GM23338 (cell line): Measurements from ENCODE around the gene CELA1. TPM values are rescaled to one million over a fixed set of nuclear protein-coding genes. Genes with fewer than 3 reads are reported as not detected.

ENCODE experiments used
- ATAC-seq: fragments of 200-7000 bp; cut with Tn5 transposase; 3 replicates; pipeline ENCODE4 v1.9.1; 2020
- DNase-seq: peaks from one replicate; pipeline ENCODE4 v3.0.0-alpha.2; 2015; ENCODE audit warnings: low spot score
- H2AFZ ChIP-seq: fragments of 200-600 bp; sonication (generic); 2 replicates; pipeline ENCODE4 v1.8.0; 2016; ENCODE audit warnings: antibody characterized with exemption, mild to moderate bottlenecking, moderate library complexity
- H3F3A ChIP-seq: fragments of 200-600 bp; sonication (generic); replicated peaks from 2 replicates; pipeline ENCODE4 v1.8.0; 2017; ENCODE audit warnings: antibody characterized with exemption, mixed run types, low read depth
- H3K27ac ChIP-seq: fragments of 200-600 bp; sonication (generic); 2 replicates; pipeline ENCODE4 v1.6.1; 2016; ENCODE audit warnings: low read depth
- H3K27me3 ChIP-seq: fragments of 200-600 bp; sonication (generic); 2 replicates; pipeline ENCODE4 v1.8.0; 2016; ENCODE audit warnings: mild to moderate bottlenecking, mixed run types, moderate library complexity; ENCODE audit not compliant: insufficient read depth
- H3K36me3 ChIP-seq: fragments of 200-600 bp; sonication (generic); 2 replicates; pipeline ENCODE4 v1.8.0; 2016; ENCODE audit warnings: mild to moderate bottlenecking; ENCODE audit not compliant: insufficient read depth
- H3K4me1 ChIP-seq: fragments of 200-600 bp; sonication (generic); 2 replicates; pipeline ENCODE4 v1.8.0; 2016; ENCODE audit warnings: mild to moderate bottlenecking, moderate library complexity; ENCODE audit not compliant: insufficient read depth
- H3K4me2 ChIP-seq: fragments of 200-600 bp; sonication (generic); 2 replicates; pipeline ENCODE4 v1.7.1; 2017; ENCODE audit warnings: mixed run types
- H3K4me3 ChIP-seq: fragments of 200-600 bp; sonication (generic); 2 replicates; pipeline ENCODE4 v1.6.1; 2016; ENCODE audit warnings: mixed run types
- H3K79me2 ChIP-seq: fragments of 200-600 bp; sonication (generic); replicated peaks from 2 replicates; pipeline ENCODE4 v1.8.0; 2017; ENCODE audit warnings: mild to moderate bottlenecking; ENCODE audit not compliant: insufficient read depth
- H3K9me2 ChIP-seq: fragments of 200-600 bp; sonication (generic); 2 replicates; pipeline ENCODE4 v1.8.0; 2017; ENCODE audit not compliant: insufficient read depth
- H4K20me1 ChIP-seq: fragments of 200-600 bp; sonication (generic); replicated peaks from 2 replicates; pipeline ENCODE4 v1.8.0; 2017; ENCODE audit warnings: mild to moderate bottlenecking; ENCODE audit not compliant: insufficient read depth
- H3K27ac Mint-ChIP-seq: 2 replicates; pipeline ENCODE4 v1.8.0; 2020; ENCODE audit warnings: inconsistent platforms, mild to moderate bottlenecking, moderate library complexity, mixed read lengths
- H3K27me3 Mint-ChIP-seq: 3 replicates; pipeline ENCODE4 v1.8.0; 2022; ENCODE audit warnings: low read depth, mild to moderate bottlenecking, moderate library complexity, mixed read lengths, inconsistent platforms; ENCODE audit not compliant: insufficient read depth, poor library complexity
- H3K36me3 Mint-ChIP-seq: 3 replicates; pipeline ENCODE4 v1.8.0; 2021; ENCODE audit warnings: low read depth, mild to moderate bottlenecking, inconsistent platforms, moderate library complexity, mixed read lengths
- H3K4me1 Mint-ChIP-seq: 3 replicates; pipeline ENCODE4 v1.8.0; 2020; ENCODE audit warnings: mild to moderate bottlenecking, inconsistent platforms, mixed read lengths
- H3K4me3 Mint-ChIP-seq: 3 replicates; pipeline ENCODE4 v1.8.0; 2021; ENCODE audit warnings: moderate library complexity, mild to moderate bottlenecking, inconsistent platforms, mixed read lengths
- H3K9me3 Mint-ChIP-seq: 3 replicates; pipeline ENCODE4 v1.8.0; 2020; ENCODE audit warnings: moderate library complexity, mild to moderate bottlenecking, inconsistent platforms, mixed read lengths
- ETS1 ChIP-seq: IDR thresholded peaks from 2 replicates; pipeline ENCODE4 v1.6.1; 2016; ENCODE audit warnings: antibody characterized with exemption
- ZNF114 ChIP-seq: fragments of 250-450 bp; sonication (Bioruptor Pico); IDR thresholded peaks from 2 replicates; pipeline ENCODE4 v1.5.0; 2020; ENCODE audit warnings: mild to moderate bottlenecking, moderate library complexity
- ZNF331 ChIP-seq: fragments of 250-450 bp; sonication (Bioruptor Pico); IDR thresholded peaks from 2 replicates; pipeline ENCODE4 v1.5.0; 2020; ENCODE audit warnings: low read depth, mild to moderate bottlenecking, moderate library complexity
- polyA plus RNA-seq: library from polyadenylated mRNA; unstranded; fragments of >200 nt; fragmentation: Nextera tagmentation; extraction: Ambion mirVana; gene quantifications from 2 replicates; pipeline ENCODE4 v1.2.1, GENCODE V29; 2016
- total RNA-seq: library from RNA; depleted of rRNA; stranded (reverse); fragments of >200 nt; shearing (Covaris generic); gene quantifications from 2 replicates; pipeline ENCODE4 v1.2.3, GENCODE V29; 2014
- TF ChIP-seq, protein P1 (sequence below): fragments of 250-450 bp; sonication (Bioruptor Pico); IDR thresholded peaks from 2 replicates; pipeline ENCODE4 v1.5.0; 2020; ENCODE audit warnings: mild to moderate bottlenecking, moderate library complexity
- TF ChIP-seq, protein P2 (sequence below), 2 experiments: fragments of 200-600 bp in 1 of 2; sonication (generic) in 1 of 2; conservative IDR thresholded peaks; 2 replicates each; pipeline versions ENCODE4 v1.5.1 to v1.6.1; 2016 to 2017; ENCODE audit warnings: antibody characterized with exemption in 2 of 2, low read depth in 2 of 2, mild to moderate bottlenecking in 2 of 2, moderate library complexity in 1 of 2

CELA1 gene
- total and polyA plus RNA-seq, 2 experiments from 2014 or later = not detected

DNA sequence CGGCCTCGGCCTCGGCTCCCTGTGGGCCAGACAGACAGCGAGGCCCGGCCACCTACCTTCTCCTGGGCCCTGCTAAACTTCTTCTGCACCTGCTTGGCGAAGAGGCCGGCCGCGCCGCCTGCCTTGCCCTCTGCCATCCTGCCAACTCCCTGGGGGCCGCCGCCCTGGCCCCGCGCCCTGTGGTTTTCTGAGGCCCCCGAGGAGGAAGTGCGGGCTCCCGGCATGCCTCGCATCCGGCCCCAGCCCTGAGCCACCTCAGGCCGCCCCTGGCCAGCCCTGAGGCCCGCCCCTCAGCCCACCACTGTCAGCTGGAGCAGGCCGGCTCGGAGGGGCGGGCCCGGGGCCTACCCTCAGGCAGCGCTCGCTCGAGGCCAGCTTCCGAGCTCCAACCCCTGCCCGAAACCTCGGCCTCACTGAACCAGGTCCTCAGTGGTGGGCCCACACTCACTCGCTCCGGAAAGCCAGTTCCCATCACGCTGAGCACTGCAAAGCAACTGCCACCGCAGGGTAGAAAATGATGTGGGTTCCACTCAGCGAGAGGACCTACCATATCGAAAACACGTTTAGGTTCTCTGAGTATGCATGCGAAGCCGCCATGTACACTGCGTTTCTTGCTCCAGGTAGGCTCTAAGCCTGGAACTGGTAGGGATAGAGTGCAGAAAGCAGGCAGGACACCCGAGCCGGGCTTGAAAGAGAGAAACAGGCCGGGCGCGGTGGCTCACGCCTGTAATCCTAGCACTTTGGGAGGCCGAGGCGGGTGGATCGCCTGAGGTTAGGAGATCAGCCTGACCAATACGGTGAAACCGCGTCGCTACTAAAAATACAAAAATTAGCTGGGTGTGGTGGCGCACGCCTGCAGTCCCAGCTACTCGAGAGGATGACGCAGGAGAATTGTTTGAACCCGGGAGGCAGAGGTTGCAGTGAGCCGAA is 22.2 kb downstream of the CELA1 start, which contains the start of gene BIN2 (continued):
- TF ChIP-seq, protein P1, sequence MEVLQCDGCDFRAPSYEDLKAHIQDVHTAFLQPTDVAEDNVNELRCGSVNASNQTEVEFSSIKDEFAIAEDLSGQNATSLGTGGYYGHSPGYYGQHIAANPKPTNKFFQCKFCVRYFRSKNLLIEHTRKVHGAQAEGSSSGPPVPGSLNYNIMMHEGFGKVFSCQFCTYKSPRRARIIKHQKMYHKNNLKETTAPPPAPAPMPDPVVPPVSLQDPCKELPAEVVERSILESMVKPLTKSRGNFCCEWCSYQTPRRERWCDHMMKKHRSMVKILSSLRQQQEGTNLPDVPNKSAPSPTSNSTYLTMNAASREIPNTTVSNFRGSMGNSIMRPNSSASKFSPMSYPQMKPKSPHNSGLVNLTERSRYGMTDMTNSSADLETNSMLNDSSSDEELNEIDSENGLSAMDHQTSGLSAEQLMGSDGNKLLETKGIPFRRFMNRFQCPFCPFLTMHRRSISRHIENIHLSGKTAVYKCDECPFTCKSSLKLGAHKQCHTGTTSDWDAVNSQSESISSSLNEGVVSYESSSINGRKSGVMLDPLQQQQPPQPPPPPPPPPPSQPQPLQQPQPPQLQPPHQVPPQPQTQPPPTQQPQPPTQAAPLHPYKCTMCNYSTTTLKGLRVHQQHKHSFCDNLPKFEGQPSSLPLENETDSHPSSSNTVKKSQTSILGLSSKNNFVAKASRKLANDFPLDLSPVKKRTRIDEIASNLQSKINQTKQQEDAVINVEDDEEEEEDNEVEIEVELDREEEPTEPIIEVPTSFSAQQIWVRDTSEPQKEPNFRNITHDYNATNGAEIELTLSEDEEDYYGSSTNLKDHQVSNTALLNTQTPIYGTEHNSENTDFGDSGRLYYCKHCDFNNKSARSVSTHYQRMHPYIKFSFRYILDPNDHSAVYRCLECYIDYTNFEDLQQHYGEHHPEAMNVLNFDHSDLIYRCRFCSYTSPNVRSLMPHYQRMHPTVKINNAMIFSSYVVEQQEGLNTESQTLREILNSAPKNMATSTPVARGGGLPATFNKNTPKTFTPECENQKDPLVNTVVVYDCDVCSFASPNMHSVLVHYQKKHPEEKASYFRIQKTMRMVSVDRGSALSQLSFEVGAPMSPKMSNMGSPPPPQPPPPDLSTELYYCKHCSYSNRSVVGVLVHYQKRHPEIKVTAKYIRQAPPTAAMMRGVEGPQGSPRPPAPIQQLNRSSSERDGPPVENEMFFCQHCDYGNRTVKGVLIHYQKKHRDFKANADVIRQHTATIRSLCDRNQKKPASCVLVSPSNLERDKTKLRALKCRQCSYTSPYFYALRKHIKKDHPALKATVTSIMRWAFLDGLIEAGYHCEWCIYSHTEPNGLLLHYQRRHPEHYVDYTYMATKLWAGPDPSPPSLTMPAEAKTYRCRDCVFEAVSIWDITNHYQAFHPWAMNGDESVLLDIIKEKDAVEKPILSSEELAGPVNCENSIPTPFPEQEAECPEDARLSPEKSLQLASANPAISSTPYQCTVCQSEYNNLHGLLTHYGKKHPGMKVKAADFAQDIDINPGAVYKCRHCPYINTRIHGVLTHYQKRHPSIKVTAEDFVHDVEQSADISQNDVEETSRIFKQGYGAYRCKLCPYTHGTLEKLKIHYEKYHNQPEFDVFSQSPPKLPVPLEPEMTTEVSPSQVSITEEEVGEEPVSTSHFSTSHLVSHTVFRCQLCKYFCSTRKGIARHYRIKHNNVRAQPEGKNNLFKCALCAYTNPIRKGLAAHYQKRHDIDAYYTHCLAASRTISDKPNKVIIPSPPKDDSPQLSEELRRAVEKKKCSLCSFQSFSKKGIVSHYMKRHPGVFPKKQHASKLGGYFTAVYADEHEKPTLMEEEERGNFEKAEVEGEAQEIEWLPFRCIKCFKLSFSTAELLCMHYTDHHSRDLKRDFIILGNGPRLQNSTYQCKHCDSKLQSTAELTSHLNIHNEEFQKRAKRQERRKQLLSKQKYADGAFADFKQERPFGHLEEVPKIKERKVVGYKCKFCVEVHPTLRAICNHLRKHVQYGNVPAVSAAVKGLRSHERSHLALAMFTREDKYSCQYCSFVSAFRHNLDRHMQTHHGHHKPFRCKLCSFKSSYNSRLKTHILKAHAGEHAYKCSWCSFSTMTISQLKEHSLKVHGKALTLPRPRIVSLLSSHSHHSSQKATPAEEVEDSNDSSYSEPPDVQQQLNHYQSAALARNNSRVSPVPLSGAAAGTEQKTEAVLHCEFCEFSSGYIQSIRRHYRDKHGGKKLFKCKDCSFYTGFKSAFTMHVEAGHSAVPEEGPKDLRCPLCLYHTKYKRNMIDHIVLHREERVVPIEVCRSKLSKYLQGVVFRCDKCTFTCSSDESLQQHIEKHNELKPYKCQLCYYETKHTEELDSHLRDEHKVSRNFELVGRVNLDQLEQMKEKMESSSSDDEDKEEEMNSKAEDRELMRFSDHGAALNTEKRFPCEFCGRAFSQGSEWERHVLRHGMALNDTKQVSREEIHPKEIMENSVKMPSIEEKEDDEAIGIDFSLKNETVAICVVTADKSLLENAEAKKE (CRISPR knock-in tag) = no peak
- no peak for TF ChIP-seq ZNF114
- no peak for TF ChIP-seq ZNF331
- TF ChIP-seq, protein P2, sequence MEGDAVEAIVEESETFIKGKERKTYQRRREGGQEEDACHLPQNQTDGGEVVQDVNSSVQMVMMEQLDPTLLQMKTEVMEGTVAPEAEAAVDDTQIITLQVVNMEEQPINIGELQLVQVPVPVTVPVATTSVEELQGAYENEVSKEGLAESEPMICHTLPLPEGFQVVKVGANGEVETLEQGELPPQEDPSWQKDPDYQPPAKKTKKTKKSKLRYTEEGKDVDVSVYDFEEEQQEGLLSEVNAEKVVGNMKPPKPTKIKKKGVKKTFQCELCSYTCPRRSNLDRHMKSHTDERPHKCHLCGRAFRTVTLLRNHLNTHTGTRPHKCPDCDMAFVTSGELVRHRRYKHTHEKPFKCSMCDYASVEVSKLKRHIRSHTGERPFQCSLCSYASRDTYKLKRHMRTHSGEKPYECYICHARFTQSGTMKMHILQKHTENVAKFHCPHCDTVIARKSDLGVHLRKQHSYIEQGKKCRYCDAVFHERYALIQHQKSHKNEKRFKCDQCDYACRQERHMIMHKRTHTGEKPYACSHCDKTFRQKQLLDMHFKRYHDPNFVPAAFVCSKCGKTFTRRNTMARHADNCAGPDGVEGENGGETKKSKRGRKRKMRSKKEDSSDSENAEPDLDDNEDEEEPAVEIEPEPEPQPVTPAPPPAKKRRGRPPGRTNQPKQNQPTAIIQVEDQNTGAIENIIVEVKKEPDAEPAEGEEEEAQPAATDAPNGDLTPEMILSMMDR (conservative IDR thresholded peaks at IDR 0.05; ENCODE audit: low read depth in 2 of 2) = no peak

- no peak for ATAC-seq
- no peak overlapping the region for H3K27ac ChIP-seq
- no peak overlapping the region for H3K27ac Mint-ChIP-seq
- TF ChIP-seq ETS1 = no peak
These were observed 23.0 kb downstream of the CELA1 start for GRCh38 chr12:51323317-51323960.

More at GRCh38 chr12:51323317-51323960, 23.0 kb downstream of the CELA1 start:
- Histone ChIP-seq H2AFZ (peak overlapping the region; percentile 74), H3K9me2 (0 out of 2 replicates have a peak, but pooled peaks cover 2% of the 10 kb centered on the region), H4K20me1 (no peaks in the 10 kb centered on the region), H3K4me3 (no peak overlapping the region), H3K79me2 (no peaks in the 10 kb centered on the region), H3K4me2 (no peak overlapping the region), H3K4me1 (peaks cover 18% of the 10 kb centered on the region), H3K27me3 (no peaks in the 10 kb centered on the region), H3K36me3 (no peaks in the 10 kb centered on the region), H3F3A (0 out of 2 replicates have a peak, but pooled peaks cover 4% of the 10 kb centered on the region)
- Mint-ChIP-seq H3K9me3 (no peaks in the 10 kb centered on the region), H3K4me1 (peaks cover 24% of the 10 kb centered on the region), H3K36me3 (no peaks in the 10 kb centered on the region), H3K27me3 (peaks cover 2% of the 10 kb centered on the region), H3K4me3 (no peak overlapping the region; the same call in 2 of the 3 replicates)
- DNase-seq = no peak
